Muscle of leg (tissue), 11 donors: ENCODE data around the gene MAGI1. TPM values are rescaled to one million over a fixed set of nuclear protein-coding genes. Genes with fewer than 3 reads are reported as not detected.
"Not testable (repeated sequence)": the region's sequence is repeated elsewhere in the genome, so short reads cannot be mapped to it uniquely, and the experiment has no call there.

Source experiments
- DNase-seq: peaks from one replicate; pipeline ENCODE4 v3.0.0; 2013
- H3K27ac ChIP-seq: one replicate; pipeline ENCODE4 v1.5.1; 2013; ENCODE audit warnings: mild to moderate bottlenecking, low read length, control low read depth
- H3K27me3 ChIP-seq: one replicate; pipeline ENCODE4 v1.6.1; 2013; ENCODE audit warnings: low read length; ENCODE audit not compliant: control insufficient read depth, insufficient read depth
- H3K36me3 ChIP-seq: one replicate; pipeline ENCODE4 v1.6.1; 2013; ENCODE audit warnings: low read length; ENCODE audit not compliant: control insufficient read depth, insufficient read depth
- H3K4me1 ChIP-seq: one replicate; pipeline ENCODE4 v1.6.1; 2013; ENCODE audit warnings: low read length; ENCODE audit not compliant: control insufficient read depth, insufficient read depth
- H3K4me3 ChIP-seq: one replicate; pipeline ENCODE4 v1.5.1; 2013; ENCODE audit warnings: low read length, control low read depth
- H3K9me3 ChIP-seq: replicated peaks from 2 replicates; pipeline ENCODE4 v1.6.1; 2013; ENCODE audit warnings: low read depth, low read length; ENCODE audit not compliant: control insufficient read depth
- WGBS: methylation state at CpG from one replicate; pipeline ENCODE4 v1.1.5; 2013; ENCODE audit warnings: missing lambda C conversion rate; ENCODE audit not compliant: insufficient coverage; 5-methylcytosine and 5-hydroxymethylcytosine counted together
- polyA plus RNA-seq, 8 donors: library from polyadenylated mRNA; unstranded; fragments of 120-200 nt; gene quantifications; one replicate each; pipeline versions ENCODE4 v1.2.1 to v1.2.3, GENCODE V29; 2013; ENCODE audit warnings: inconsistent platforms in 1 of 8, low replicate concordance in 1 of 8; ENCODE audit not compliant: insufficient read length in 8 of 8, insufficient read depth in 1 of 8
- total RNA-seq: library from RNA; stranded (reverse); fragments of 120-200 nt; gene quantifications from one replicate; pipeline ENCODE4 v1.2.4, GENCODE V29; 2013

Gene MAGI1
- total and polyA plus RNA-seq, 9 donors: 10.0 to 16.8 (median 12.0) TPM

GRCh38 chr3:65575376-65575840 is 463.3 kb downstream of the MAGI1 start:
- no CpG with 5 or more reads among the region's 1 CpG for WGBS
- H3K9me3 ChIP-seq: no peaks in the 10 kb centered on the region
- H3K4me3 ChIP-seq: no peak overlapping the region
- H3K27ac ChIP-seq: no peak overlapping the region
- no peaks in the 10 kb centered on the region for H3K36me3 ChIP-seq
- H3K4me1 ChIP-seq: peaks cover 4% of the 10 kb centered on the region
- no peaks in the 10 kb centered on the region for H3K27me3 ChIP-seq
- DNase-seq: no peak

- H3K9me3 ChIP-seq: no peaks in the 10 kb centered on the region
- no peaks in the 10 kb centered on the region for H3K36me3 ChIP-seq
- no peak overlapping the region for H3K4me3 ChIP-seq
- H3K4me1 ChIP-seq: peaks cover 4% of the 10 kb centered on the region
- H3K27me3 ChIP-seq: no peaks in the 10 kb centered on the region
- no peak overlapping the region for H3K27ac ChIP-seq
- no peak for DNase-seq
Observed at GRCh38 chr3:65573548-65574116, 465.1 kb downstream of the MAGI1 start.

- DNase-seq: no peak
- peaks cover 3% of the 10 kb centered on the region for H3K4me1 ChIP-seq
- no peak overlapping the region for H3K4me3 ChIP-seq
- no peak overlapping the region for H3K27ac ChIP-seq
- no peaks in the 10 kb centered on the region for H3K36me3 ChIP-seq
- whole genome bisulfite sequencing: 83% methylated on average over 1 of the region's 2 CpGs
- no peaks in the 10 kb centered on the region for H3K9me3 ChIP-seq
- no peaks in the 10 kb centered on the region for H3K27me3 ChIP-seq
Observed at GRCh38 chr3:65572175-65572777, 466.4 kb downstream of the MAGI1 start.

- no peaks in the 10 kb centered on the region for H3K27me3 ChIP-seq
- H3K4me3 ChIP-seq: no peak overlapping the region
- H3K27ac ChIP-seq: no peak overlapping the region
- H3K9me3 ChIP-seq: no peaks in the 10 kb centered on the region
- no peak for DNase-seq
- peaks cover 3% of the 10 kb centered on the region for H3K4me1 ChIP-seq
- WGBS: no CpG with 5 or more reads among the region's 3 CpGs
- H3K36me3 ChIP-seq: no peaks in the 10 kb centered on the region
Observed at GRCh38 chr3:65569845-65570405, 468.8 kb downstream of the MAGI1 start.

DNA sequence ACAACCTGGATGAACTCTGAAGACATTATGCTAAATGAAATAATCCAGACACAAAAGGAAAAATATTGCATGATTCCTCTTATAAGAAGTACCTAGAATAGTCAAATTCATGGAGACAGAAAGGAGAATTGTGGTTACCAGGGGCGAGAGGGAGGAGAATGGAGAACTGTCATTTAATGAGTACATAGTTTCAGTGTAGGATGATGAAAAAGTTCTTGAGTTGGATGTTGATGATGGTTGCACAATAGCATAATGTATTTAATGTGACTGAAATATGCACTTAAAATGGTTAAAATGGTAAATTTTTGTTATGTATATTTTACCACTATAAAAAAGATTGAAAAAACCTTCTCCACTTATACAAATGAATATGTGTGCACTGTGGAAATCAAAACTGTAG is 469.6 kb downstream of the MAGI1 start:
- H3K36me3 ChIP-seq: no peaks in the 10 kb centered on the region
- H3K27me3 ChIP-seq: no peaks in the 10 kb centered on the region
- WGBS: 86% methylated on average over 1 of the region's 1 CpG
- peaks cover 3% of the 10 kb centered on the region for H3K4me1 ChIP-seq
- H3K4me3 ChIP-seq: no peak overlapping the region
- H3K9me3 ChIP-seq: no peaks in the 10 kb centered on the region
- H3K27ac ChIP-seq: no peak overlapping the region
- DNase-seq: no peak

DNA sequence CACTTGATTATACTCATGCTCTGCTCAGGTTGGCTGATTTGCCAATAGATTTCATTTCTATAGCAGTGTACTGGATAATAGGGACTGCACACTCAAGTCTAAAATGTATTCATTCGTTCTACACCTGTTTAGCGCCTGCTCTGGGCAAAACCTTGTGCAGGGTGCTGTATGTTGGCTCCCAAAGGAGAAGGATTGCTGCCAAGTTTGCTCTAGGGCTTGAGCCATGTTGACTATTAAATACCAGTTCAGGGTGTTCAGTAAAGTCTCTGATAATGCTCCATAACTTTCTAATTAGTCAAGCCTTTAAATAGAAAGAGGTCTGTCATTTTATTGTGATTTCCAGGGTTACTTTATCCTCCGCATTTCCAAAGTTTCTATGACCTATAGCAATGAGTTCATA is 470.2 kb downstream of the MAGI1 start:
- Histone ChIP-seq H3K27me3 (no peaks in the 10 kb centered on the region), H3K4me3 (no peak overlapping the region), H3K36me3 (no peaks in the 10 kb centered on the region), H3K27ac (no peak overlapping the region), H3K4me1 (peaks cover 3% of the 10 kb centered on the region), H3K9me3 (no peaks in the 10 kb centered on the region)
- no peak for DNase-seq
- no CpG with 5 or more reads among the region's 3 CpGs for WGBS

DNA sequence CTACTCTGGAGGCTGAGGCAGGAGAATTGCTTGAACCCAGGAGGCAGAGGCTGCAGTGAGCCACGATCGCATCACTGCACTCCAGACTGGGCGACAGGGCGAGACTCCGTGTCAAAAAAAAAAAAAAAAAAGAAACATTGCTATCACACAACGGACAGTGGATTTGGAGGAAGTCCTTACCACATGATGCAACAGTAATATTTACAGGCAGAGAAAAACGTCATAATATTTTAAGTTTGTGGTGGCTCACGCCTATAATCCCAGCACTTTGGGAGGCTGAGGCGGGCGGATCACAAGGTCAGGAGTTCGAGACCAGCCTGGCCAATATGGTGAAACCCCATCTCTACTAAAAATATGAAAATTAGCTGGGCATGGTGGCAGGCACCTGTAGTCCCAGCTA is 473.0 kb downstream of the MAGI1 start:
- not testable (repeated sequence) for H3K27ac ChIP-seq, H3K4me1 ChIP-seq, H3K36me3 ChIP-seq, H3K4me3 ChIP-seq, H3K9me3 ChIP-seq, H3K27me3 ChIP-seq, DNase-seq
- no CpG with 5 or more reads among the region's 11 CpGs for WGBS

DNA sequence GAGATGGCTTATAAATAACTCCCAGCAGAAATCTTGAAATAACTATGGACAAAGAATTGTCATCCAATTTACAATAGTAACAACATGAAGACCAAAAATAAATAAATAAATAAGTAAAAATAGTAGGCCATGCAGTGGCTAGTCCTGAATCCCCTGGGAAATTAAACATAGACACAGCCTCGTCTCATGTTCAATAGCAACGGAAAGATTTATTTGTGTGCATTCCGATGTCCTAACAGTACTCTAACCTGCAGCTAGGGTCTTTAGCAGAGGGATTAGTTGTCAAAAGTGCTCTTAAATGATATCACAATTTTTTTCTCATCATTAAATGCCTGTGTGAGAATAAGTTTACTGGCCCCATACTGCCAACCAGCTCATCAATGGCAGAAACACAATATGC is 474.2 kb downstream of the MAGI1 start:
- Histone ChIP-seq H3K4me1 (peaks cover 3% of the 10 kb centered on the region), H3K27ac (no peak overlapping the region), H3K36me3 (no peaks in the 10 kb centered on the region), H3K27me3 (no peaks in the 10 kb centered on the region), H3K4me3 (no peak overlapping the region), H3K9me3 (no peaks in the 10 kb centered on the region)
- no CpG with 5 or more reads among the region's 3 CpGs for WGBS
- DNase-seq: no peak

- Histone ChIP-seq H3K9me3 (no peaks in the 10 kb centered on the region), H3K27ac (no peak overlapping the region), H3K27me3 (no peaks in the 10 kb centered on the region), H3K36me3 (no peaks in the 10 kb centered on the region), H3K4me1 (peaks cover 3% of the 10 kb centered on the region), H3K4me3 (no peak overlapping the region)
- no peak for DNase-seq
- 78% methylated on average over 4 of the region's 5 CpGs for WGBS
Observed at GRCh38 chr3:65563861-65564260, 474.9 kb downstream of the MAGI1 start.

- H3K4me3 ChIP-seq: no peak overlapping the region
- H3K27me3 ChIP-seq: no peaks in the 10 kb centered on the region
- no peak overlapping the region for H3K27ac ChIP-seq
- no peaks in the 10 kb centered on the region for H3K4me1 ChIP-seq
- H3K9me3 ChIP-seq: no peaks in the 10 kb centered on the region
- no peak for DNase-seq
- H3K36me3 ChIP-seq: no peaks in the 10 kb centered on the region
- WGBS: no CpG with 5 or more reads among the region's 2 CpGs
Observed at GRCh38 chr3:65562447-65562846, 476.3 kb downstream of the MAGI1 start.
